BE2C (cell line): ENCODE data around the gene TAS2R43.
"Not testable (repeated sequence)": the region's sequence is repeated elsewhere in the genome, so short reads cannot be mapped to it uniquely, and the experiment has no call there.

ENCODE experiments used
- DNase-seq: peaks from one replicate; pipeline ENCODE4 v3.0.0-alpha.2; 2020
- H3K27me3 ChIP-seq: fragments of 250-450 bp; sonication (Bioruptor Pico); 2 replicates; pipeline ENCODE4 v1.5.1; 2020; ENCODE audit warnings: mild to moderate bottlenecking
- H3K36me3 ChIP-seq: fragments of 250-450 bp; sonication (Bioruptor Pico); 2 replicates; pipeline ENCODE4 v1.5.1; 2020; ENCODE audit warnings: mild to moderate bottlenecking
- H3K4me1 ChIP-seq: fragments of 250-450 bp; sonication (Bioruptor Pico); 2 replicates; pipeline ENCODE4 v1.5.1; 2020
- H3K4me3 ChIP-seq: 2 replicates; pipeline ENCODE4 v1.5.1; 2011; ENCODE audit warnings: low read depth, low read length
- H3K9me3 ChIP-seq: fragments of 250-450 bp; sonication (Bioruptor Pico); 2 replicates; pipeline ENCODE4 v1.5.1; 2020
- TF ChIP-seq, protein P1 (sequence below): IDR thresholded peaks from 2 replicates; pipeline ENCODE4 v1.5.1; 2012; ENCODE audit warnings: mild to moderate bottlenecking, low read depth, low read length

The TAS2R43 gene

DNA sequence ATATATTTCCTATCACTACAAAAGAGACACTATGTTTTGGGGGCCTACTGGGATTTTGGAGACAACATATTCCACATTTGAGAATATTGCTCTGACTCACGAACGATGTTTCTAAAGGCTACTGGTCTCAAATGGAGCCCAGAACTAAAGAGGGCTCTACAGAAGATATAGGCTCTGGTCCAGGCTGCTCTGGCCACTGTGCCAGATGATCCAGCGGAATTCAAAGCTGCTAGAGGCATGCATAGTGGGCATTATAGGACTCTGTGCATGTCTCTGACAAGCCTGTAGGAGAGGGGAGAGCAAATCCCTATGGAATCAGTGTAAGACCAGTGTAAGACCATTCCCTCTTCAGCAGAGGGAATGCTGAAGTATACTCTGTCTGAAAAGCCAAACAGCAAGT is 38.3 kb upstream of the TAS2R43 start:
- Histone ChIP-seq H3K4me3 (no peak overlapping the region), H3K36me3 (no peaks in the 10 kb centered on the region), H3K27me3 (no peaks in the 10 kb centered on the region), H3K4me1 (no peaks in the 10 kb centered on the region), H3K9me3 (no peaks in the 10 kb centered on the region)
- TF ChIP-seq, protein P1, sequence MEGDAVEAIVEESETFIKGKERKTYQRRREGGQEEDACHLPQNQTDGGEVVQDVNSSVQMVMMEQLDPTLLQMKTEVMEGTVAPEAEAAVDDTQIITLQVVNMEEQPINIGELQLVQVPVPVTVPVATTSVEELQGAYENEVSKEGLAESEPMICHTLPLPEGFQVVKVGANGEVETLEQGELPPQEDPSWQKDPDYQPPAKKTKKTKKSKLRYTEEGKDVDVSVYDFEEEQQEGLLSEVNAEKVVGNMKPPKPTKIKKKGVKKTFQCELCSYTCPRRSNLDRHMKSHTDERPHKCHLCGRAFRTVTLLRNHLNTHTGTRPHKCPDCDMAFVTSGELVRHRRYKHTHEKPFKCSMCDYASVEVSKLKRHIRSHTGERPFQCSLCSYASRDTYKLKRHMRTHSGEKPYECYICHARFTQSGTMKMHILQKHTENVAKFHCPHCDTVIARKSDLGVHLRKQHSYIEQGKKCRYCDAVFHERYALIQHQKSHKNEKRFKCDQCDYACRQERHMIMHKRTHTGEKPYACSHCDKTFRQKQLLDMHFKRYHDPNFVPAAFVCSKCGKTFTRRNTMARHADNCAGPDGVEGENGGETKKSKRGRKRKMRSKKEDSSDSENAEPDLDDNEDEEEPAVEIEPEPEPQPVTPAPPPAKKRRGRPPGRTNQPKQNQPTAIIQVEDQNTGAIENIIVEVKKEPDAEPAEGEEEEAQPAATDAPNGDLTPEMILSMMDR, result no peak
- DNase-seq, result no peak

DNA sequence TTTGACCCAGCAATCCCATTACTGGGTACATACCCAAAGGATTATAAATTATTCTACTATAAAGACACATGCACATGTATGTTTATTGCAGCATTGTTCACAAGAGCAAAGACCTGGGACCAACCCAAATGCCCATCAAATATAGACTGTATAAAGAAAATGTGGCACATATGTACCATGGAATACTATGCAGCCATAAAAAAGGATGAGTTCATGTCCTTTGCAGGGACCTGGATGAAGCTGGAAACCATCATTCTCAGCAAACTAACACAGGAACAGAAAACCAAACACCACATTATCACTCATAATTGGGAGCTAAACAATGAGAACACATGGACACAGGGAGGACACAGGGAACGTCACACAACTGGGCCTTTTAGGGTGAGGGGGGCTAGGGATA is 22.0 kb upstream of the TAS2R43 start:
- not testable (repeated sequence) for DNase-seq, H3K27me3 ChIP-seq, H3K9me3 ChIP-seq, H3K4me3 ChIP-seq, H3K4me1 ChIP-seq, H3K36me3 ChIP-seq

DNA sequence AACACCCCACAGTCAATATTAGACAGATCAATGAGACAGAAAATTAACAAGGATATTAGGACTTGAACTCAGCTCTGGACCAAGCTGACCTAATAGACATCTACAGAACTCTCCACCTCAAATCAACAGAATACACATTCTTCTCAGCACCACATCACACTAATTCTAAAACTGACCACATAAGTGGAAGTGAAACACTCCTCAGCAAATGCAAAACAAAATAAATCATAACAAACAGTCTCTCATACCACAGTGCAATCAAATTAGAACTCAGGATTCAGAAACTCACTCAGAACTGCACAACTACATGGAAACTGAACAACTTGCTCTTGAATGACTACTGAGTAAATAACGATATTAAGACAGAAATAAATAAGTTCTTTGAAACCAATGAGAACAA is 19.1 kb upstream of the TAS2R43 start:
- H3K9me3 ChIP-seq, DNase-seq, H3K36me3 ChIP-seq, H3K27me3 ChIP-seq, H3K4me1 ChIP-seq, H3K4me3 ChIP-seq: not testable (repeated sequence)

DNA sequence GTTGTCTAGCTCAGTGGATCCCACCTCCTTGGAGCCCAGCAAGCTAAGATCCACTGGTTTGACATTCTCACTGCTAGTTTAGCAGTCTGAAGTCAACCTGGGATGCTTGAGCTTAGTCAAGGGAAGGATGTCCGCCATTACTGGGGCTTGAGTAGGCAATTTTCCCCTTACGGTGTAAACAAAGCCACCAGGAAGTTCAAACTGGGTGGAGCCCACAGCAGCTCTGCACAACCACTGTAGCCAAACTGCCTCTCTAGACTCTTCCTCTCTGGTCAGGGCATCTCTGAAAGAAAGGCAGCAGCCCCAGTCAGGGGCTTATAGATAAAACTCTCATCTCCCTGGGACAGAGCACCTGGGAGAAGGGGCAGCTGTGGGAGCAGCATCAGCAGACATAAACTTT is 16.7 kb upstream of the TAS2R43 start:
- TF ChIP-seq, protein P1, result no peak
- Histone ChIP-seq H3K27me3 (no peaks in the 10 kb centered on the region), H3K9me3 (no peaks in the 10 kb centered on the region), H3K36me3 (no peaks in the 10 kb centered on the region), H3K4me1 (no peaks in the 10 kb centered on the region), H3K4me3 (no peak overlapping the region)
- DNase-seq, result no peak

DNA sequence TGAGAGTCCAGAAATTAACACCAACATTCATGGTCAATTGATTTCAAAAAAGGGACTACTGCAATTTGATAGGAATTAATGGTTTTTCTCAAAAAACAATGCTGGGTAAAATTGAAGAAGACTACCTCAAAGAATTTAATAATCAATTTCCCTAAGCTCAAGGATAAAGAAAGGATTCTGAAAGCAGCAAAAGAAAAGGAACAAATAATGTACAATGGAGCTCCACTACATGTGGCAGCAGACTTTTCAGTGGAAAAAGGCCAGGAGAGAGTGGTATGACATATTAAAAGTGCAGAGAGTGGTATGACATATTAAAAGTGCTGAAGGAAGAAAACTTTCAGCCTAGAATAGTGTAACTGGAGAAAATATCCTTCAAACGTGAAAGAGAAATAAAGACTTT is 15.6 kb upstream of the TAS2R43 start:
- no peaks in the 10 kb centered on the region for H3K4me1 ChIP-seq
- H3K27me3 ChIP-seq, result no peaks in the 10 kb centered on the region
- H3K4me3 ChIP-seq, result no peak overlapping the region
- DNase-seq, result no peak
- no peaks in the 10 kb centered on the region for H3K9me3 ChIP-seq
- no peaks in the 10 kb centered on the region for H3K36me3 ChIP-seq
- TF ChIP-seq, protein P1, result no peak

DNA sequence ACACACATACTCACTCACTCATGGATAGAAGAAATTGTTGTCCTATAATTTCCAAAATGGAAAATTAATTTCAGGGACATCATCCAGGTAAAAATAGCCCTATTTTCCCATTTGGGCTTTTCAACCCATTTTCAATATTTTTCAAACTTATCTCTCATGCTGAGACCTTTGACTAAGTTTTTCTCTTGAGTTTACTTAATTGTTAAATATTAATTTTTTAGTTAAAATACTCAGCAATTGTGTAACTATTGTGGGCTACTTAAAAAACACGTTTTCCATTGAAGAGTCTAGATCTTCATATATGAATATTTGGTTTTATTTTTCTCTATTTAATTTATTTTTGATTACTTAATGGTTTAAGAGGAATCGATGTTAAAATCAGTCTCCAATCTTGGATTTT is 14.2 kb upstream of the TAS2R43 start:
- Histone ChIP-seq H3K4me3 (no peak overlapping the region), H3K36me3 (no peaks in the 10 kb centered on the region), H3K4me1 (no peaks in the 10 kb centered on the region), H3K27me3 (no peaks in the 10 kb centered on the region), H3K9me3 (no peaks in the 10 kb centered on the region)
- TF ChIP-seq, protein P1, result no peak
- no peak for DNase-seq

DNA sequence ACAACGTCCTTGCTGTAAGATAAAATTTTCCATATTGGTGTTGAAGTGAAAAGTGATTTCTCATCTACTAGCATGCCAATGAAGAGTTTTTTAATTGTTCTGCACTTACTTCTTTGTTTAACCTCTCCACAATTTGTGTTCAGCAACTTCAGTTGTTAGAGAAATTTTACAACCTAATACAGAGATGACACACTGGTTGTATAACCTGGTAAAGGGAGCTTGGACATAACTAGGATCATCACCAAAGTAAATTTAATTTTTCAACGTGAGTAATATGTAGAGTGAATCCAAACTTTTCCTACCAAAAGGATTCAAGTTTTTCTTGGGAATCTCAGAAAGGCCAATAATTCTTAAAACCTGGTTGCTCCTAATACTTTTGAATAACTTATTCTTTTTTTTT is 13.4 kb upstream of the TAS2R43 start:
- Histone ChIP-seq H3K36me3 (no peaks in the 10 kb centered on the region), H3K4me1 (no peaks in the 10 kb centered on the region), H3K27me3 (no peaks in the 10 kb centered on the region), H3K4me3 (no peak overlapping the region), H3K9me3 (no peaks in the 10 kb centered on the region)
- TF ChIP-seq, protein P1, result no peak
- no peak for DNase-seq

DNA sequence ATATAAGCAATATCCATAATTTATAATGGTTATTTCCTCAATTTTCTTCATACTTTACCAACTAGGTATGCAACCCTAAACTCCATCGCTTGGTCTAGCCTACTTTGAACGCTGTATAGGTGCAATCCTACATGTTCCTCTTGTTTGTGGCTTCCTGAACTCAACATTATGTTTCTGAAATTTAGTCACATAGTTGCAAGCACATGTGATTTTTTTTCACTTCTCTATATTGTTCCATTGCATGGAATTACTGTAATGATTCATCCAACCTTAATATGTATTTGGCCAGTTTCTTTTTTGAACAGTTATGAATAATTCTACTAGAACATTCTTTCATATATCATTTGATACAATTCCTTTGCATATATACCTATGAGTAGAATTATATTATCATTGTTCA is 2.8 kb upstream of the TAS2R43 start:
- H3K27me3 ChIP-seq, H3K4me3 ChIP-seq, H3K4me1 ChIP-seq, H3K9me3 ChIP-seq, DNase-seq, H3K36me3 ChIP-seq: not testable (repeated sequence)
